NCI-H146 (cell line): Measurements from ENCODE around the gene TBC1D1.

Experiments
- DNase-seq: peaks from one replicate; lab custom pipeline; 2025; lab: John Stamatoyannopoulos, UW

Gene TBC1D1

GRCh38 chr4:38169524-38169923, 278.6 kb downstream of the TBC1D1 start:
- DNase-seq, result no peak

GRCh38 chr4:38170338-38171169, 279.7 kb downstream of the TBC1D1 start:
- no peak for DNase-seq

GRCh38 chr4:38172078-38172477, 281.2 kb downstream of the TBC1D1 start:
- no peak for DNase-seq

- DNase-seq, result no peak
These were observed 283.1 kb downstream of the TBC1D1 start for GRCh38 chr4:38173935-38174518.

GRCh38 chr4:38174801-38175200, 283.9 kb downstream of the TBC1D1 start:
- DNase-seq, result no peak

- no peak for DNase-seq
These were observed 285.3 kb downstream of the TBC1D1 start for GRCh38 chr4:38176165-38176564.

- no peak for DNase-seq
These were observed 286.2 kb downstream of the TBC1D1 start for GRCh38 chr4:38177035-38177546.

- DNase-seq, result no peak
These were observed 286.9 kb downstream of the TBC1D1 start for GRCh38 chr4:38177641-38178391.

- no peak for DNase-seq
These were observed 287.6 kb downstream of the TBC1D1 start for GRCh38 chr4:38178392-38178995.

- peak; percentile 36 for DNase-seq
These were observed 288.9 kb downstream of the TBC1D1 start for GRCh38 chr4:38179690-38180377.

GRCh38 chr4:38180456-38180855, 289.6 kb downstream of the TBC1D1 start:
- peak; percentile 33 for DNase-seq

- no peak for DNase-seq
These were observed 290.4 kb downstream of the TBC1D1 start for GRCh38 chr4:38181286-38181685.

- no peak for DNase-seq
These were observed 291.6 kb downstream of the TBC1D1 start for GRCh38 chr4:38182334-38182998.

- no peak for DNase-seq
These were observed 293.5 kb downstream of the TBC1D1 start for GRCh38 chr4:38184404-38184803.

- DNase-seq, result peak; percentile 61
These were observed 294.7 kb downstream of the TBC1D1 start for GRCh38 chr4:38185406-38186144.

GRCh38 chr4:38188136-38188535, 297.3 kb downstream of the TBC1D1 start:
- no peak for DNase-seq

- DNase-seq, result no peak
These were observed 297.8 kb downstream of the TBC1D1 start for GRCh38 chr4:38188631-38189101.
